Upper lobe of left lung (tissue), 4 donors: ENCODE data around the gene EFR3B.

Experiments used
- CTCF ChIP-seq, 6 experiments: fragments of 450-650 bp in 4 of 6; fragments of 200-600 bp in 2 of 6; sonication (generic) in 2 of 6; IDR thresholded peaks; one replicate each; pipeline ENCODE4 v1.5.1; 2016 to 2019; ENCODE audit warnings: antibody characterized with exemption in 6 of 6
- EP300 ChIP-seq, 4 donors: sonication (generic); formaldehyde crosslinking; IDR thresholded peaks; one replicate each; pipeline ENCODE4 v1.5.1; 2017; ENCODE audit warnings: antibody characterized with exemption in 4 of 4, control low read depth in 2 of 4

GRCh38 chr2:25089605-25090315, 47.9 kb downstream of the EFR3B start:
- no peak for TF ChIP-seq CTCF (IDR thresholded peaks at IDR 0.05)
- TF ChIP-seq EP300 (IDR thresholded peaks at IDR 0.05): no peak
